Cardiac muscle cell (in vitro differentiated cells and primary cell): ENCODE results near the gene MORN4. TPM values are rescaled to one million over a fixed set of nuclear protein-coding genes. Genes with fewer than 3 reads are reported as not detected.

Experiments
- DNase-seq, 2 donors: peaks; one replicate each; pipeline versions ENCODE4 v3.0.0 to v3.0.0-alpha.2; 2010 to 2017; ENCODE audit warnings: low read depth in 1 of 2, low spot score in 1 of 2
- H3K27ac ChIP-seq: fragments of 200-600 bp; sonication (generic); 2 replicates; pipeline ENCODE4 v1.5.1; 2016
- H3K27me3 ChIP-seq: fragments of 200-600 bp; sonication (generic); 2 replicates; pipeline ENCODE4 v1.6.0; 2016; ENCODE audit warnings: control low read depth
- H3K36me3 ChIP-seq: fragments of 200-600 bp; sonication (generic); 2 replicates; pipeline ENCODE4 v1.5.1; 2016; ENCODE audit warnings: control low read depth
- H3K4me1 ChIP-seq: fragments of 200-600 bp; sonication (generic); 2 replicates; pipeline ENCODE4 v1.8.1; 2017; ENCODE audit warnings: low read depth, mild to moderate bottlenecking, mixed run types
- H3K4me3 ChIP-seq: fragments of 200-600 bp; sonication (generic); 2 replicates; pipeline ENCODE4 v1.5.1; 2016; ENCODE audit warnings: mild to moderate bottlenecking
- H3K9me3 ChIP-seq: fragments of 200-600 bp; sonication (generic); 2 replicates; pipeline ENCODE4 v1.5.1; 2017; ENCODE audit warnings: low read depth, mild to moderate bottlenecking, control low read depth
- polyA plus RNA-seq: library from polyadenylated mRNA; unstranded; fragments of >200 nt; fragmentation: Nextera tagmentation; extraction: Ambion mirVana; gene quantifications from 2 replicates; pipeline ENCODE4 v1.2.1, GENCODE V29; 2016
- total RNA-seq: library from RNA; depleted of rRNA; stranded (reverse); fragments of >200 nt; gene quantifications from 2 replicates; pipeline ENCODE4 v1.2.3, GENCODE V29; 2016
- TF ChIP-seq, protein P1 (sequence below): IDR thresholded peaks from 2 replicates; pipeline ENCODE4 v1.5.1; 2012; ENCODE audit warnings: low read depth, mild to moderate bottlenecking, low read length

Gene MORN4
- total and polyA plus RNA-seq, 2 experiments from 2014 or later = 18.7 to 48.1 TPM

DNA sequence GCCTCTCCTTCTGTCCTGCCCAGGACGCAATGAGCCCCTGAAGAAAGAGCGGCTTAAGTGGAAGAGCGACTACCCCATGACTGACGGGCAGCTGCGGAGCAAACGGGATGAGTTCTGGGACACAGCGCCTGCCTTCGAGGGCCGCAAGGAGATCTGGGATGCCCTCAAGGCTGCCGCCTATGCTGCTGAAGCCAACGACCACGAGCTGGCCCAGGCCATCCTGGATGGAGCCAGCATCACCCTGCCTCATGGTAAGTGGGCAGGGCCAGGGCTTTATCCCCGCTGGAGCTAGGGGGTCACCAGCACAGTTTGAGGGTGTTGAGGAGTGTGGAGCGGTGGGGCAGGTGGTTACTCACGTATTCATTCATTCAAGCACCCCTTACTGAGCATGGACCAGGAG lies 65.4 kb downstream of the MORN4 start:
- no peak overlapping the region for H3K4me3 ChIP-seq
- H3K36me3 ChIP-seq = no peaks in the 10 kb centered on the region
- no peak for DNase-seq
- no peak overlapping the region for H3K27ac ChIP-seq
- no peaks in the 10 kb centered on the region for H3K4me1 ChIP-seq
- no peaks in the 10 kb centered on the region for H3K27me3 ChIP-seq
- H3K9me3 ChIP-seq = no peaks in the 10 kb centered on the region
- TF ChIP-seq, protein P1, sequence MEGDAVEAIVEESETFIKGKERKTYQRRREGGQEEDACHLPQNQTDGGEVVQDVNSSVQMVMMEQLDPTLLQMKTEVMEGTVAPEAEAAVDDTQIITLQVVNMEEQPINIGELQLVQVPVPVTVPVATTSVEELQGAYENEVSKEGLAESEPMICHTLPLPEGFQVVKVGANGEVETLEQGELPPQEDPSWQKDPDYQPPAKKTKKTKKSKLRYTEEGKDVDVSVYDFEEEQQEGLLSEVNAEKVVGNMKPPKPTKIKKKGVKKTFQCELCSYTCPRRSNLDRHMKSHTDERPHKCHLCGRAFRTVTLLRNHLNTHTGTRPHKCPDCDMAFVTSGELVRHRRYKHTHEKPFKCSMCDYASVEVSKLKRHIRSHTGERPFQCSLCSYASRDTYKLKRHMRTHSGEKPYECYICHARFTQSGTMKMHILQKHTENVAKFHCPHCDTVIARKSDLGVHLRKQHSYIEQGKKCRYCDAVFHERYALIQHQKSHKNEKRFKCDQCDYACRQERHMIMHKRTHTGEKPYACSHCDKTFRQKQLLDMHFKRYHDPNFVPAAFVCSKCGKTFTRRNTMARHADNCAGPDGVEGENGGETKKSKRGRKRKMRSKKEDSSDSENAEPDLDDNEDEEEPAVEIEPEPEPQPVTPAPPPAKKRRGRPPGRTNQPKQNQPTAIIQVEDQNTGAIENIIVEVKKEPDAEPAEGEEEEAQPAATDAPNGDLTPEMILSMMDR = no peak

DNA sequence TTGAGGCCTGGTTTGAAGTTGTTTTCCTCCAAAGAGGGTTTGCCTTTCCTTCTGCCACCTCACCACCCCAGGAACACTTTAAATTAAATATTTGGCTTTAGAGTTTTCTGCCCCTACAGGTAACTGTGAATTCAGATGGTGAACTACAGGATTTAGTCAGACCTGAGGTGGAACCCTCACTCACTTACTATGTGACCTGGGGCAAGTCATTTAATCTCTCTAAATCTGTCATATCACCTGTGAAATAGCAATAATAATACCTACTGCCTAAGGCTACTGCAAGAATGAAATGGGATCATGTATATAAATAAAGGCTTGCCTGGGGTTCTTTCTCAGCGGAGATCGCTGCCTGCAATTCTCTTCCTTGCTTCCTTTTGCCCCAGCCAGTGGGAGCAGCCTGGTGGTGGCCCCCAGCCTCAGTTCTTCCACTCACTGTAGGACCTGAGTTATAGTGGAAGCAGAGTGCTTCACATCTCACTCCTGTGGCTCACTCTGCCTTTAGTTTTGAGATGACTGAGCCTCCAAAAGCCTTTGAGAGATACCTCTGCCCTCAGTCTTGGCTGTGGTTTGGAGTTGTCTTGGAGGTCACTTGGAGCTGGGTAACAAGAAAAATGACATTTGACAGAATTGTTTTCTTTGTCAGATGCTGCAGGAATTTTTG lies 66.8 kb downstream of the MORN4 start:
- TF ChIP-seq, protein P1 = no peak
- no peaks in the 10 kb centered on the region for H3K27me3 ChIP-seq
- H3K9me3 ChIP-seq = no peaks in the 10 kb centered on the region
- H3K27ac ChIP-seq = no peak overlapping the region
- no peaks in the 10 kb centered on the region for H3K36me3 ChIP-seq
- no peak overlapping the region for H3K4me3 ChIP-seq
- H3K4me1 ChIP-seq = no peaks in the 10 kb centered on the region
- no peak for DNase-seq

DNA sequence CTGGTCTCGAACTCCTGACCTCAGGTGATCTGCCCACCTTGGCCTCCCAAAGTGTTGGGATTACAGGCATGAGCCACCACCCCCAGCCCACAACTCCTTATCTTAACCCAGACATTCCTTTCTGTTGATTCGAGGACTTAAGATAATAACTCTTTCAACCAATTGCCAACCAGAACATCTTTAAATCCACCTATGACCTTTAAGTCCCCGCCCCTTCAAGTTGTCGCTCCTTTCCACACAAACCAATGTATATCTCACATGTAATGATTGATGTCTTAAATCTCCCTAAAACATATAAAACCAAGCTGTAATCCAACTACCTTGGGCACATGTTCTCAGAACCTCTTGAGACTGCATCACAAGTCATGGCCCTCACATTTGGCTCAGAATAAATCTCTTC lies 68.5 kb downstream of the MORN4 start:
- no peaks in the 10 kb centered on the region for H3K9me3 ChIP-seq
- no peaks in the 10 kb centered on the region for H3K4me1 ChIP-seq
- no peaks in the 10 kb centered on the region for H3K36me3 ChIP-seq
- H3K4me3 ChIP-seq = no peak overlapping the region
- no peak for DNase-seq
- H3K27me3 ChIP-seq = no peaks in the 10 kb centered on the region
- no peak overlapping the region for H3K27ac ChIP-seq
- TF ChIP-seq, protein P1 = no peak

Other genes starting within 250 kb of the MORN4 start
- gene RRP12, start 232.2 kb downstream of the MORN4 start, total RNA-seq = 14.5 and 16.2 TPM in 2 replicates
- gene RRP12, start 232.2 kb downstream of the MORN4 start, polyA plus RNA-seq = 14.8 and 14.9 TPM in 2 replicates
- gene PGAM1, start 207.3 kb downstream of the MORN4 start, total RNA-seq = 912 and 1,364 TPM in 2 replicates
- gene PGAM1, start 207.3 kb downstream of the MORN4 start, polyA plus RNA-seq = 1,322 and 1,889 TPM in 2 replicates
- 33.6 and 38.3 TPM in 2 replicates for gene EXOSC1, start 187.5 kb downstream of the MORN4 start, total RNA-seq
- gene EXOSC1, start 187.5 kb downstream of the MORN4 start, polyA plus RNA-seq = 56.5 and 75.0 TPM in 2 replicates
- 30.8 and 43.2 TPM in 2 replicates for gene ZDHHC16, start 187.3 kb downstream of the MORN4 start, total RNA-seq
- gene ZDHHC16, start 187.3 kb downstream of the MORN4 start, polyA plus RNA-seq = 58.4 and 85.5 TPM in 2 replicates
- 94.0 and 124 TPM in 2 replicates for gene MMS19, start 135.1 kb downstream of the MORN4 start, total RNA-seq
- gene MMS19, start 135.1 kb downstream of the MORN4 start, polyA plus RNA-seq = 72.5 and 85.6 TPM in 2 replicates
- 9.5 and 13.5 TPM in 2 replicates for gene UBTD1, start 134.6 kb downstream of the MORN4 start, total RNA-seq
- gene UBTD1, start 134.6 kb downstream of the MORN4 start, polyA plus RNA-seq = 13.1 and 15.8 TPM in 2 replicates
- gene ANKRD2, start 60.7 kb downstream of the MORN4 start, total RNA-seq = not detected in 2 replicates
- gene ANKRD2, start 60.7 kb downstream of the MORN4 start, polyA plus RNA-seq = not detected in 2 replicates
- 2.1 and 3.8 TPM in 2 replicates for gene HOGA1, start 49.1 kb downstream of the MORN4 start, total RNA-seq
- gene HOGA1, start 49.1 kb downstream of the MORN4 start, polyA plus RNA-seq = 2.1 and 5.3 TPM in 2 replicates
- 0.25 and 0.30 TPM in 2 replicates for gene C10orf62, start 43.8 kb downstream of the MORN4 start, total RNA-seq
- not detected in 2 replicates for gene C10orf62, start 43.8 kb downstream of the MORN4 start, polyA plus RNA-seq
- 19.7 and 24.9 TPM in 2 replicates for gene PI4K2A, start 7.2 kb upstream of the MORN4 start, total RNA-seq
- 15.8 and 20.1 TPM in 2 replicates for gene PI4K2A, start 7.2 kb upstream of the MORN4 start, polyA plus RNA-seq
- gene AVPI1, start 53.7 kb upstream of the MORN4 start, total RNA-seq = 8.7 and 19.0 TPM in 2 replicates
- 12.9 and 15.8 TPM in 2 replicates for gene AVPI1, start 53.7 kb upstream of the MORN4 start, polyA plus RNA-seq
- 35.2 and 38.3 TPM in 2 replicates for gene MARVELD1, start 80.2 kb upstream of the MORN4 start, total RNA-seq
- 41.7 and 55.5 TPM in 2 replicates for gene MARVELD1, start 80.2 kb upstream of the MORN4 start, polyA plus RNA-seq
- 39.1 and 59.8 TPM in 2 replicates for gene ZFYVE27, start 103.6 kb upstream of the MORN4 start, total RNA-seq
- gene ZFYVE27, start 103.6 kb upstream of the MORN4 start, polyA plus RNA-seq = 50.7 and 52.8 TPM in 2 replicates
- gene SFRP5, start 138.5 kb upstream of the MORN4 start, total RNA-seq = 23.7 and 35.0 TPM in 2 replicates
- 29.3 and 38.2 TPM in 2 replicates for gene SFRP5, start 138.5 kb upstream of the MORN4 start, polyA plus RNA-seq
- gene GOLGA7B, start 216.3 kb upstream of the MORN4 start, total RNA-seq = 0.18 and 0.27 TPM in 2 replicates
- 0.19 and 2.8 TPM in 2 replicates for gene GOLGA7B, start 216.3 kb upstream of the MORN4 start, polyA plus RNA-seq